Activated B cell treated with CpG ODN at 0.5 μM for 24 hours (primary cell): ENCODE results near the gene SMARCC1. TPM values are rescaled to one million over a fixed set of nuclear protein-coding genes. Genes with fewer than 3 reads are reported as not detected.

Experiments
- ATAC-seq: fragments of 200-7000 bp; cut with Tn5 transposase; one replicate; pipeline ENCODE4 v1.10.0; 2021; ENCODE audit warnings: low read depth, mild to moderate bottlenecking, moderate library complexity
- CTCF ChIA-PET: fragments of 350-600 bp; sonication (Branson Sonifier 250); formaldehyde crosslinking; loops from one replicate; lab custom pipeline; 2021; ENCODE audit warnings: antibody characterized with exemption; lab: Charles Lee
- POLR2A ChIA-PET: fragments of 350-600 bp; sonication (Branson Sonifier 250); formaldehyde crosslinking; loops from one replicate; lab custom pipeline; 2021; ENCODE audit warnings: antibody characterized with exemption; lab: Charles Lee
- DNase-seq: peaks from one replicate; pipeline ENCODE4 v3.0.0; 2022
- H3K27ac Mint-ChIP-seq: one replicate; pipeline ENCODE4 v1.8.0; 2020; ENCODE audit warnings: mixed read lengths
- H3K27me3 Mint-ChIP-seq: one replicate; pipeline ENCODE4 v1.8.0; 2021; ENCODE audit warnings: mixed read lengths
- H3K36me3 Mint-ChIP-seq: one replicate; pipeline ENCODE4 v1.8.0; 2021; ENCODE audit warnings: low read depth, mixed read lengths
- H3K4me1 Mint-ChIP-seq: one replicate; pipeline ENCODE4 v1.8.0; 2021; ENCODE audit warnings: mixed read lengths
- H3K4me3 Mint-ChIP-seq: one replicate; pipeline ENCODE4 v1.8.0; 2020; ENCODE audit warnings: mild to moderate bottlenecking, mixed read lengths
- H3K9me3 Mint-ChIP-seq: one replicate; pipeline ENCODE4 v1.8.0; 2020; ENCODE audit warnings: mixed read lengths
- intact Hi-C: fragments of 100-400 bp; cut with micrococcal nuclease; formaldehyde crosslinking; loops from one replicate; pipeline ENCODE4 v1.15.1; 2024
- total RNA-seq: library from RNA; stranded (reverse); gene quantifications from 2 replicates; pipeline ENCODE4 v1.2.3, GENCODE V29; 2022
- TF ChIP-seq, protein P1 (sequence below): fragments of 200-600 bp; IDR thresholded peaks from one replicate; pipeline ENCODE4 v1.8.0; 2022; ENCODE audit warnings: antibody characterized with exemption, mild to moderate bottlenecking

The SMARCC1 gene
- total RNA-seq, 1 donor from 2014 or later = 136 TPM

DNA sequence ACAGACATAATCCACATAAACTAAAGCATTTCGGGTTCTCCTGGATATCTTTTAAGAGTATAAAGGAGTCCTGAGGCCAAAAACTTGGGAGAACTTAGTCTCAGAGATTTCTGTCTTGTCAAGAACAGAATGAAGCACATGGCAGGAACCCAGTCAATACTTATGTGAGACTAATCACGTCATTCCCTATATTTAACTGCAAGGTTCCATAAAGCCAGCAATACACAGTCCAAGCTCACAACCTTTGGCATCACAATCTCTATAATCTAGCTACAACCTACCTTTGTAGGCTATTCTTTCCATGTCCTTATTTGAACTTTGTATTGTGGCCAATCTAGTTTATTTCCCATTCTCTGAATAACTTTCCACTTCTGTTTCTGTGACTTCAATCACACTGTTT lies 134.1 kb downstream of the SMARCC1 start:
- TF ChIP-seq, protein P1, sequence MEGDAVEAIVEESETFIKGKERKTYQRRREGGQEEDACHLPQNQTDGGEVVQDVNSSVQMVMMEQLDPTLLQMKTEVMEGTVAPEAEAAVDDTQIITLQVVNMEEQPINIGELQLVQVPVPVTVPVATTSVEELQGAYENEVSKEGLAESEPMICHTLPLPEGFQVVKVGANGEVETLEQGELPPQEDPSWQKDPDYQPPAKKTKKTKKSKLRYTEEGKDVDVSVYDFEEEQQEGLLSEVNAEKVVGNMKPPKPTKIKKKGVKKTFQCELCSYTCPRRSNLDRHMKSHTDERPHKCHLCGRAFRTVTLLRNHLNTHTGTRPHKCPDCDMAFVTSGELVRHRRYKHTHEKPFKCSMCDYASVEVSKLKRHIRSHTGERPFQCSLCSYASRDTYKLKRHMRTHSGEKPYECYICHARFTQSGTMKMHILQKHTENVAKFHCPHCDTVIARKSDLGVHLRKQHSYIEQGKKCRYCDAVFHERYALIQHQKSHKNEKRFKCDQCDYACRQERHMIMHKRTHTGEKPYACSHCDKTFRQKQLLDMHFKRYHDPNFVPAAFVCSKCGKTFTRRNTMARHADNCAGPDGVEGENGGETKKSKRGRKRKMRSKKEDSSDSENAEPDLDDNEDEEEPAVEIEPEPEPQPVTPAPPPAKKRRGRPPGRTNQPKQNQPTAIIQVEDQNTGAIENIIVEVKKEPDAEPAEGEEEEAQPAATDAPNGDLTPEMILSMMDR = no peak
- Mint-ChIP-seq H3K4me3 (no peak overlapping the region), H3K27ac (no peak overlapping the region), H3K4me1 (no peaks in the 10 kb centered on the region), H3K9me3 (no peaks in the 10 kb centered on the region), H3K36me3 (peaks cover 73% of the 10 kb centered on the region), H3K27me3 (no peaks in the 10 kb centered on the region)
- CTCF ChIA-PET = no interaction called here
- no peak for DNase-seq
- POLR2A ChIA-PET = no interaction called here
- no peak for ATAC-seq
- intact Hi-C loops = no loop called here

DNA sequence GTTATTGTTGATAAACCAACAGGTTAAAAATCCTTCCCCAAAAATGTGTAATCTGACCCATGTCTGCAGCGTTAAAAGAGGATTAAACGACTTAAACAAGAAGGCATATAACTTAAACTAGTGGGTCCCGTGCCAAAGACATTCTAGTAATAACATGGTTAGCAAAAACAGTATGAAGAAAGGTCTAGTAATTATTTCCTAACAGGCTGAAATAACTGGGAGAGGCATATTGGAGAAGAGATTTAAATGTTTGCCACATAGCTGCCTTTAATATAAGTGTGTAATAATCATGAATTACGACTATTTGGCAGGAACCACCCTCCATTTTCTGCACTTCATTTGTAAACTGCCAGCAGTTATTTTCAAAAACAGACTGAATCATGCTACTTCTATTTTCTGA lies 135.3 kb downstream of the SMARCC1 start:
- POLR2A ChIA-PET = no interaction called here
- Mint-ChIP-seq H3K4me1 (no peaks in the 10 kb centered on the region), H3K36me3 (peaks cover 72% of the 10 kb centered on the region), H3K9me3 (no peaks in the 10 kb centered on the region), H3K27ac (no peak overlapping the region), H3K27me3 (no peaks in the 10 kb centered on the region), H3K4me3 (no peak overlapping the region)
- DNase-seq = no peak
- TF ChIP-seq, protein P1 = no peak
- no peak for ATAC-seq
- intact Hi-C loops = no loop called here
- CTCF ChIA-PET = no interaction called here

DNA sequence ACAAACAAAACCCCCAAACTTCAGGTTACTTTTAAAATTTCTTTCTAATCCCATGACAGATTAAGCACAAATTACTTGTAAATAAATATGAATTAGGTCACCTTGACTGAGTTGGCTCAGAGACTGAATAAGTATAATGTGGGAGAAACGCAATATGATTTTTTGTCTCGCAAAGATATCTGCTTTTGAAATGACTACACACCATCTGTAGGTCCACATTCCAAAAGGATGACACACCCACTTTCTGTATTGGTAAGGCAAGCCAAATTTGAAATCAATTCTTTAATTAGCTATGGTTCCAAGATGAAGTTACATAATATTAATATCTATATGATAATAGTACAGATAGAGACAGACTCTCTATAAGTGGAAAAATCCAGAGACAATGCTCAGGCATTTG lies 136.1 kb downstream of the SMARCC1 start:
- Mint-ChIP-seq H3K4me1 (no peaks in the 10 kb centered on the region), H3K36me3 (peaks cover 72% of the 10 kb centered on the region), H3K27me3 (no peaks in the 10 kb centered on the region), H3K9me3 (no peaks in the 10 kb centered on the region), H3K4me3 (no peak overlapping the region), H3K27ac (no peak overlapping the region)
- TF ChIP-seq, protein P1 = no peak
- intact Hi-C loops = no loop called here
- ChIA-PET POLR2A (no interaction called here), CTCF (no interaction called here)
- no peak for DNase-seq
- no peak for ATAC-seq

DNA sequence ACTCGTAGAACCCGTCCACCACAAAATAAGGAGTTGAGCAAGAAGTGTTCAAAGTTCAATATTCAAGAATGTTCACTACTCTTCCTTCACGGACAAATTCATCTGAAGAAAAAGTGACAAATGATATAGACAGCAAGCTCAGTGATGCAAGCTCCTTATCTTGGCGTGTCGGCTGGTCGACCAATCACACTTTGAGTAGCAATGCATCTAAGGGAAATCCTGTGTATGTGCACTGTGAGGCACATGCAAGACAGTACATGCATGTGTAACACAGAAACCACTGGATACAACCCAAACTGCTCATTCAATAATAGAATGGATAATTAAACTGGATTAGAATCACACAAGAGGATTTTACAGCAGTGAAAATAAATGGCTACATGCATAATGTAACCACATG lies 138.6 kb downstream of the SMARCC1 start:
- intact Hi-C loops = no loop called here
- TF ChIP-seq, protein P1 = no peak
- Mint-ChIP-seq H3K27ac (no peak overlapping the region), H3K4me3 (no peak overlapping the region), H3K4me1 (no peaks in the 10 kb centered on the region), H3K36me3 (peaks cover 58% of the 10 kb centered on the region), H3K27me3 (no peaks in the 10 kb centered on the region), H3K9me3 (no peaks in the 10 kb centered on the region)
- DNase-seq (no peak), ATAC-seq (no peak)
- ChIA-PET CTCF (no interaction called here), POLR2A (no interaction called here)

DNA sequence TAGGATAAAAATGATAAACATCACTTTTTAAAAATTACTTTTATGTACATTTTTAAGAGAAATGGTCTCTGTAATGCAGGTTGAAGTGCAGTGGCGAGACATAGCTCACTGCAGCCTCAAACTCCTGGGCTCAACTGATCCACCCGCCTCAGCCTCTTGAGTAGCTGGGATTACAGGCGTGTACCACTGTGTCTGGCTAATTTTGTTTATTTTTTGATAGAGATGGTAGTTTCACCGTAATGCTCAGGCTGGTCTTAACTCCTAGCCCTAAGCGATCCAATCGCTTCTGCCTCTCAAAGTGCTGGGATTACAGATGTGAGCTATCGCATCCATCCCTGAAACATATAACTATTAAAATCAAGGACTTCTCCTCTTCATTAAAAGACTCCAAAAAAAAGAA lies 140.0 kb downstream of the SMARCC1 start:
- no peak for ATAC-seq
- H3K9me3 Mint-ChIP-seq = no peaks in the 10 kb centered on the region
- H3K36me3 Mint-ChIP-seq = peaks cover 58% of the 10 kb centered on the region
- intact Hi-C loops = no loop called here
- ChIA-PET CTCF (no interaction called here), POLR2A (interaction anchor here (0.6 kb wide), 1 partner anchor 372 kb away, joined by 3 read pairs; no protein-coding TSS in a partner anchor)
- H3K4me3 Mint-ChIP-seq = no peak overlapping the region
- no peaks in the 10 kb centered on the region for H3K4me1 Mint-ChIP-seq
- H3K27ac Mint-ChIP-seq = no peak overlapping the region
- no peak for DNase-seq
- no peaks in the 10 kb centered on the region for H3K27me3 Mint-ChIP-seq
- TF ChIP-seq, protein P1 = no peak
